HG03575 (cell line): ENCODE data around the gene ARHGEF1.

Experiments used
- ATAC-seq: cut with Tn5 transposase; IDR thresholded peaks from one replicate; pipeline ENCODE4 v1.9.1; 2021; ENCODE audit not compliant: unreplicated experiment, insufficient number of reproducible peaks, low FRiP score; ENCODE audit errors: extremely low read depth

Gene ARHGEF1

DNA sequence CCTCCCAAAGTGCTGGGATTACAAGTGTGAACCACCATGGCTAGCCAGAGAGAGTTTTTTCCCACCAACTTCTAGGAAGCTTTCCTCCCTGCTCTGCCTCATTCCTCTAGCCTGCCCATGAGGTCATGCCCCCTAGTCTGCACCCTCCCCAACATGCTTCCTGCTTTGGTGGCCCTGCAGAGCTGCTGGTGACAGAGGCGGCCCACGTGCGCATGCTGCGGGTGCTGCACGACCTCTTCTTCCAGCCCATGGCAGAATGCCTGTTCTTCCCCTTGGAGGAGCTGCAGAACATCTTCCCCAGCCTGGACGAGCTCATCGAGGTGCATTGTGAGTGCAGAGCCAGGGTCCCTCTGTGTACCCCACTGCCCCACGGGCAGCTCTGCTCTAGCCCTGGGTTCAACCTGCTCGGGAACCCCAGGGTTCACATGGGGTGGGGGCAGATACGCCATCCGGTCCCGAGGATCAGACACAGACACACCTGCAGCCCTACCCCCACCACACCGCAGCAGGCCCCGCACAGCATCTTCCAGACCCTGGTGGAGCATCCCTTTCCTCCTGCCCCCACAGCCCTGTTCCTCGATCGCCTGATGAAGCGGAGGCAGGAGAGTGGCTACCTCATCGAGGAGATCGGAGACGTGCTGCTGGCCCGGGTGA is 18.9 kb downstream of the ARHGEF1 start:
- no peak for ATAC-seq

DNA sequence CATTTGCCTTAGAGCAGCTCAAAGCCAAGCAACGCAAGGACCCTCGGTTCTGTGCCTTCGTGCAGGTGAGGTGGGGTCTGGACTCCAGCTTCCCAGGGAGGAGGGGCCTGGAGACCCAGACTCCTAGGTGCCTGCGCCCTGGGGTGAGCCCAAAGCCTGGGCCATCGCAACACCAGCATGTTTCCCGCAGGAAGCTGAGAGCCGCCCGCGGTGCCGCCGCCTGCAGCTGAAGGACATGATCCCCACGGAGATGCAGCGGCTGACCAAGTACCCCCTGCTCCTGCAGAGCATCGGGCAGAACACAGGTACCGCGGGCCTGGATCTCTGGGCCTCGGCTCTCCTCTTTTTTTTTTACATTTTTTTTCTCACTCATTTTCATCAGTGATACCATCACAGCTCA is 19.6 kb downstream of the ARHGEF1 start:
- no peak for ATAC-seq

DNA sequence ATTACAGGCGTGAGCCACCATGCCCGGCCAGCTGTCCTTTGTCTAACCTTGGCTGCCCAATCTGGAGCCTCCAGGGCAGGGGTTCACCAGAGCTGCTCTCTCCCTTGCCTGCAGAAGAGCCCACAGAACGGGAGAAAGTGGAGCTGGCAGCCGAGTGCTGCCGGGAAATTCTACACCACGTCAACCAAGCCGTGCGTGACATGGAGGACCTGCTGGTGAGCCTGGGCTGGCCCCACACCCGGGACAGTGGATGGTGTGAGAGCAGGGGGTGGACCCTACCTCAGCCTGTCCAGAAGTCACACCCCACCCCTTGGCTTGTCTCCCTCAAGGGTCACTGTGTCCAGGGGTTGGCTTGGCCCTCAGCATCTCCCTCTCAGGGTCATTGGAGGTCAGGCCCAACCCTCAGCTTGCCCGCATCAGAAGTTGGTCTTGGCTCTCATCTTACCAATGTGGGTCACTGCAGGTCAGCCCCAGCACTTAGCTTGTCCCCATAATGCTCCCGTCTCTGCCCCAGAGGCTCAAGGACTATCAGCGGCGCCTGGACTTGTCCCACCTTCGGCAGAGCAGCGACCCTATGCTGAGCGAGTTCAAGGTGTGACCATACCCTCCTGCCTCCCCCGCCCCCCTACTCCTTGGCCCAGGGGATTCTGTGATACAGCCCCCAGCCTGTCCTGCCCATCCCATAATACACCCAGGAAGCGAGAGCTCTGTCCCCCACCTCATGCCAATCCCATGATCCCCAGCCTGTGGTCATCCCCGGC is 20.4 kb downstream of the ARHGEF1 start:
- ATAC-seq = no peak

DNA sequence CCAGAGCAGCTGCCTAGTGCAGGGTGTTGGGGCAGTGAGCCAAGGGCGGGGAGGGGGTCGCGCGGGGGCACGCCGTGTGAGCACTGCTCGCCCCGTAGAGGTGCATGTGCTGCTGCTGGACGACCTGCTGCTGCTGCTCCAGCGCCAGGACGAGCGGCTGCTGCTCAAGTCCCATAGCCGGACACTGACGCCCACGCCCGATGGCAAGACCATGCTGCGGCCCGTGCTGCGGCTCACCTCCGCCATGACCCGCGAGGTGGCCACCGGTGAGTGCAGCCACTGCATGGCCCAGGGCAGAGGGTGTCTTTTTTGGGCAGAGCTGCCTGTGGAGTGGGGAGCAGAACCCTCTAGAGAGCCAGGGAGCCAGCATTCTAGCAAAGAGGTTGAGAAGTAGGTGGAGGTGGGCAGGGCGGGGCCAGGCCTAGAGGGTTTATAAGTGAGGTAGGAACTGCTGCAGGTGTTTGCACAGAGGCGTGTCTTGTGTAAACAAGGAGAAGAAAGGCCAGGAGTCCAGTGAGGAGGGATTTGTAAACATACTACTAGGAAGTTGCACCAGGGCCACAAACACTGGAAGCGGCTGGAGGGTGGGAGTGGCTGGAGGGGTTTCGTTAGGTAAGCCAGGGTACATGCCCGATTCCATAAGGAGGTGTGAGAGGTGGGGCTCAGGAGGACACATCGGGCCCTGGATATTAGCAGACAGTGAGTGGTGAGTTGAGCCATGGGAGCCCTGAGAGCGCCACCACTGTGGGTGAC is 21.3 kb downstream of the ARHGEF1 start:
- ATAC-seq = no peak

DNA sequence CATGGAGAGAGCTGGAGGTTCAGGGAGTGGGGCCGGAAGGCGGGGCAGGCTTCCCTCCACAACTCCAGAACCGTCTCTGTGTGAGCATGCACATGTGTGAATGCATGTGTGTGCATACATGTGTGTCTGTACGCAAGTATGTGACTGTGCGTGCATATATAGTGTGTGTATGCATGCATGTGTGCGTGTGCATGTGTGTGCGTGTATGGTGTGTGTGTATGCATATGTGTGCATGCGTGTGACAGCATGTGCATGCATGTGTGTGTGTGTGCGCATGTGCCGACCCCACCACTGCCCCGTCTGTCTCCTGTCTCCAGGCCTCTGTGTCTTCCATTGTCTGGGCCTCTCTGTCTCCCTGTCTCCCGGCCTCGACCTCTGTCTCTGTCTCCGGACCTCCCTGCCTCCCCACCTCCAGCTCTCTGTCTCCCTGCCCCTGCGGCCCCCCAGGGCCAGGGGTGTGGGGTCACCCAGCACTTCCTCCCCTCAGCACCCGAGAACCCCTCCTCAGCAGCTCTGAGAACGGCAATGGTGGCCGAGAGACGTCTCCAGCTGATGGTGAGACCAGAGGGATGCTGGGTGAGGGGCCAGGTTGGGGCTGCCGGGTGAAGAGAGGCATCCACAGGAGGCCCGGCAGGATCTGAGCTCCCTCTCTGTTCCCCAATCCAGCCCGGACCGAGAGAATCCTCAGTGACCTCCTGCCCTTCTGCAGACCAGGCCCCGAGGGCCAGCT is 22.5 kb downstream of the ARHGEF1 start:
- no peak for ATAC-seq

DNA sequence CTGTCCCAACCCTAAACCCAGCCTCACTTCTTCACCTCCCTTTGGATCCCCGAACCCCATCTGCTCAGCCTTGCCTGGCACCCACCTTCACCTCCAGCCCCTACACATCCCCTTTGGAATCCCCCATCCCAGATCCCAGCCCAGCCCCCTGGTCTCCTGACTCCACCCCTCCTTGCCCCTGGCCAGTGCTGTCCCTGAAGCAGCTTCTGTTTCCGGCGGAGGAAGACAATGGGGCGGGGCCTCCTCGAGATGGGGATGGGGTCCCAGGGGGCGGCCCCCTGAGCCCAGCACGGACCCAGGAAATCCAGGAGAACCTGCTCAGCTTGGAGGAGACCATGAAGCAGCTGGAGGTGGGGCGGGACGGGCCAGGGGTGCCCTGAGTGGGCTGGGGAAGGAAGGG is 23.3 kb downstream of the ARHGEF1 start:
- no peak for ATAC-seq

DNA sequence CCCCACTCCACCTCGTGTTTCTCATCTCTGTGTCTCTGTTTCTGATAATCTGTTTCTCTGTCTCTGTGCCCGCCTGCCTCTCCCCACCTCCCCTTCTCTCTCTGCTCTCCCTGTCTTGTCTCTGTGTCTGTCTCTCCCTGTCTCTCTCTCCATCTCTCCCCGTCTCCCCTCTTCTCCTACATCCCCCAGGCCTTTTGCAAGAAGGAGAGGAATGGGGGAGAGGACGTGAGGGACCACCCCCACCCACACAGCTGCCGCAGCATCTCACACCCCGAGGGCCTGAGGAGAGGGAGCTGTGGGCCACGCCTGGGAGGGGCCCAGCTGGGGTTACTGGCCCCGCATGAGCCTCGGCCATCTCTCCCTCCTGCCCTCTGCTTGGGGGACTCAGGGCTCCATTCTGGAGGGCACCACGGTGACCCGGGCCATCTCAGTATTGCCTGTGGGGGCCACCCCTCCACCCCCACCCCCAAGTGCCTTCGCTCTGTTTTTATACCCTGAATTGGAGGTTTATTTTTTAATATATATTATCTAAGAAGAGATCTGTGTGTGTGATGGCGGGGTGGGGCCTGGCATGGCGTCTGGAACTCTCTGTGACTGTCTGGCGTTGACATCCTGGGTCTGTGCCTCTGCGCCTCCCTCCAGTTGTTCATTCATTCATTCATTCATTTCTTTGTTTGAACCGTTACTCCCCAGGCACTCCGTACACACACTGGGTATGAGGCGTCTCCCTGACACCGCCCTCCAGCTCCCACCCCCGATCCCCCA is 24.1 kb downstream of the ARHGEF1 start:
- no peak for ATAC-seq

DNA sequence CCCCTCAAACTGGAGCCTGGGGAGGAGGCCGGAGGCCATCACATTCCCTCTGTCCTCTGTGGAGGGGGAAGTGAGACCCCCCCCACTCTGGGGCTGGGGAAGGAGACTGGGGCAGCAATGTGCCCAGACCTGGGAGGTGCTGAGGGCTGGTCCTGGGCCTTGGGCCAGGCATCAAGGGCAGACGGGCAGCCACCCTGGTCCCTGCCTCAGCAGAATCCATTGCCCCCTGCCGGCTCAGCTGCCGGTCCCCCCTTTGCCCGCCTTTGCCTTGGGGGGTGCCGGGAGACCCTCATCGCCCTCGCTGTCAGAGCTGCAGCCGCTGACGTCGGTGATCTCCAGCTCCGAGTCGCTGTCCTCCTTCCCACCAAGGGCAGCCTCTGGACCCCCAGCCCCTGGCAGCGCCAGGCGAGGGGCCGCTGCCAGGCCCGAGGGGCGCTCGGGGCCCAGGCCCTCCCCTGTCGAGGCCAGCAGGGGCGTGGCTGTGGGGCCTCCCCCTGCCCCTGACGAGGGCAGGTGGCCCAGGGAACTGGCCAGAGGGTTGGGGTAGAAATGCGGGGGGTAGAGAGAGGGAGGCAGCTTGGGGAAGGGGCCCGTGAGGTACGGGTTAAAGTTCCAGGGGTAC is 25.1 kb downstream of the ARHGEF1 start:
- ATAC-seq = no peak

DNA sequence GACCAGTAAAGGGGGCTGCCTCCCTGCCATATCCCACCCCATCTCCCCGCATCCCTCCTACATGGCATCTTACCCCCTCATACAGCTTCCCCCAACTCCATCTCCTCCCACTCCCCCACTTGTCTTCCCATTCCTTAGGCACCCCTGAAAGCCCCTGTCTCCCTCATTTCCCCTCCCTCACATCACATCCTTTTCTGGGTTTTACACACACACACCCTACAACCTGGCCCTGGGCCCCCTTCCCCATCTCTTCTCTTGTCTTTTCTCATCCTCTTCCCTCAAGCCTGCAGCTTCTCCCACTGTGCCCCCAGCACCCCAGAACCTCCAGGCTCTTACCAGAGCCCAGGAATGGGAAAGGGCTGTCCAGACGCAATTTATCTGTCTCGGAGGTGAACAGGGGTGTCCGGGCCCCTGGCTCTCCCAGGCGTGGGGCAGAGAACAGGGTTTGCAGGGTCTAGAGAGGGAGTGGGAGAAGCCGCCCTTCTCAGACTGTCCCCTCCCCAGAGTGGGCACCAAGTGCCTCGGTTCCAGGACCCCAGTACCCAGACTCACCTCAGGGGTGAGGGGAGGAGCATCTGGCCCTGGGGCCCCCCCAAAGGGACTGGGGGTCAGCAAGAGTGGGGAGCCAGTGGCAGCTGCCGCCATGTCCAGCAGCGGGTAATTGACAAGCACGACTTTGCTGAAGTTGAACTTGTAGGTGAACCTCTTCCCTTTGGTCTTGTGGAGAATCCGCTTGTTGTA is 25.9 kb downstream of the ARHGEF1 start:
- no peak for ATAC-seq

DNA sequence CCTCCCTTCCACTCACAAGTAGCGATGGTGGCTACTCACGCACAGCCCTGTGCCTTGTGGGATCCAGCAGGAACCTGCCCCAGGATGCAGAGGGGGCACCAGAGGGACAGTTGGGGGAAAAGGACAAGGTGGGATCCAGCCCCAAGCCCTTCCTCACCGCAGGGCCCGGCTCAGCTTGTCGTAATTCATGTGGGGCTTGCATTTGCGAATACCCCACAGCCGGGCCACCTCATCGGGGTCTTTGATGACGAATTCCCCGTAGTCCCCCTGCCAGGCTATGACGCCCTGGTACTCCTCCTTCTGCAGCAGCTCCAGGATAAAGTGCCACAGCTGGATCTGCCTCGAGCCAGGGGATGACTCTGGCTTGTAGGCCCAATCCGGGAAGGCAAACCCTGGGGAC is 26.7 kb downstream of the ARHGEF1 start:
- no peak for ATAC-seq

DNA sequence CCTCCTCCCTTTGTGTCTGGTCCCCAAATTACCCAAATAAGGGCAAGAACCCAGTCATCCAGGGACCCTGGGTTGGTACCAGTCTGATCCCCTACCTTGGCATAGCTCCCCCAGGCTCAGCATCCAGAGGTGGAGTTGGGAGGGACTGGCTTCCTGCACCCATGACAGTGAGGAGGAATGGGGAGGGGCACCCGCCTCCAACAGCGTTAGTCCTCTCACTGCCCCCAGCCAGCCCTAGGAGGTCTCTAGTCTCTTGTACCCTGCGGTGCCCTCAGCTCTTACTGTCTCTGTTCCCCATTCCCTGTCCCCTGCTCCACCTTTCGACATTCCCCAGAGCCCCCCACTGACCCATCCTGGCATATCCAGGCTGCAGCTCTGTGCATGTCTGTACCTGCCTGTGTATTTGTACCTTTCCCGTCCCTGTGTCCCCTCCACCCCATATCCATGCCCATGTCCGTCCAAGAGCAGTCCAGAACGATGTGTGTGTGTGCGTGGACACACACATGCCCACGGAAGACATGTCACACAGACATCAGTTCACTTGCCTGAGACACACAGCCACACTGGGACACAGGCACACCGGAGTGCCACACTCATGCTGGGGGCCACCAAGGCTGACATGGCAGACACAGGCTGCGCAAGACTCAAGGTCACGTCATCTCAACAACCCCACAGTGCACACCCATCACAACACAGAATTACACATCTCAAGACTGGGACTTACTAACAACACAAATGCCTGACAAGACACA is 27.4 kb downstream of the ARHGEF1 start:
- ATAC-seq = no peak

DNA sequence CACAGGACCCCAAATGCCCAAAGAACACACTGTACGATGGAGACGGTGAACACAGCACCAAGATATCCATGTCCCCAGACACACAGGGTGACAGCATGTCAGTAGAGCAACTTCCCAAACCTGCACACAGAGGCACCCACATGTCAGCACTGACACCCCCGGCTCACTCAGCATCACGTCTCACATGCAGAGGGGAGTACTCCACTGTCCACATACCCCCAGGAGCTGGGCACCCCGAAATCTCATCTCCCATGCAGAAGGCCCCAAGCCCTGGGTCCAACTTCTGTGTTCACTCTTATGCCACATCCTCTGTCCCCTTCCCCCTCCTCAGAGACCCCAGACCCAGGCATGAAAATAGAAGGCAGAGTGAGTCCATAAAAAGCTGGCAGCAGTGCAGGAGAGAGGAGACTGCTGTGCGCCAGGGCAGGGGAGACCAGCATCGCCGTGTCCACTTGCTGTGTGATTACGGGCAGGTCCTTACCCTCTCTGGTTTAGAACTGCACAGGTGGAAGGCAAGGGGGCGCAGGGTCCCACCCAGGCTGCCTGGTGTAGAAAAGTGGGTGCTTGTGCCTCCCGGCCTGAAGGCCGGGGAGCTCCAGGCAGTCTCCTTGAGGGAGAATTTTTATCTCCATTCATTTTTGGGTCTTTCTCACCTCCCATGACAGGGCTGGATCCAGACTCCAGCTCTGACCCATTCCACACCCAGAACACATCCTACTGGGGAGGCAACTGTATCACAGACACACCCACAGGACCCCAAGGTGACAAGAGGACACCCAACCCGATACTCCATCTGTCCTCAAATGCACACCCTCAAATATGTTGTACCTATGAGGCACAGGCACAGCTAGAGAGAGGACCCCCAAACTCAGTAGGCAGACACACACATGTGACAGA is 28.3 kb downstream of the ARHGEF1 start:
- no peak for ATAC-seq

DNA sequence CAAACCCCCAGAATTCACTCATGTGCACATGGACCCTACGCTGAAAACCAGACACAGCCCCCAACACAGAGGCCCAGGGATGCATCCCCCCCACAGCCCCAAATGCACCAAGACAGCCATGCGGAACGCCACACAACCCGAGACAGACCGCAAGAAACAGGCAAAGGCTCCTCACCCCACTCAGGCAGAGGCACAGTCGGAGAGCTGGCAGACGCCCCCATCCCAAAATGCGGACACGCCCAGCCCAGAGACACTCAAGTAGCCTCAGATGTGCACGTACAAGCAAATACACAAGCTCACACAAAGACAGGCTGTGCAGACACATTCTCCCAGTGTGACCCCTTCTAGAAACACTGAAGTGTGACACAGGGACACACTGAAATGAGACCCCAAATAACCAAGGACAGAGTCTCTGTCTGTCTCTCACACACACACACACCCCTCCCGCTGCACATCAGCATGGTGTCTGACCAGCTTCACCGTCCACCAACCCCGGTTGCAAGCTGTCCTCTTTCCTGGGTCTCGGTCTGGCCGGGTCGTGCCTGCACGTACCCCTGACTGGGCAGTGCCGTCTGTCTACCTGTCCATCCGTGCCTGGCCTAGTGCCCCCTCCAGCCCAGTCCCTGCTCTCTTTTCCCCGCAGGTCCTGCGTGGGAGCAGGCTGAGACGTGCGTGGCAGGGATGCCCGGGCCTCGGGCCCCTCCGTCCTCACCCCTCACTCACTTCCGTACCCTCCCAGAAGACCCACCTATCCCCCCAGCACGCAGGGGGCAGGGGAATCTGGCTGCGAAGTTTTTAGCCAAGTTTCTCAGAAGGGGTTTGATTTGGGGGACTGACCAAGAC is 29.1 kb downstream of the ARHGEF1 start:
- no peak for ATAC-seq

DNA sequence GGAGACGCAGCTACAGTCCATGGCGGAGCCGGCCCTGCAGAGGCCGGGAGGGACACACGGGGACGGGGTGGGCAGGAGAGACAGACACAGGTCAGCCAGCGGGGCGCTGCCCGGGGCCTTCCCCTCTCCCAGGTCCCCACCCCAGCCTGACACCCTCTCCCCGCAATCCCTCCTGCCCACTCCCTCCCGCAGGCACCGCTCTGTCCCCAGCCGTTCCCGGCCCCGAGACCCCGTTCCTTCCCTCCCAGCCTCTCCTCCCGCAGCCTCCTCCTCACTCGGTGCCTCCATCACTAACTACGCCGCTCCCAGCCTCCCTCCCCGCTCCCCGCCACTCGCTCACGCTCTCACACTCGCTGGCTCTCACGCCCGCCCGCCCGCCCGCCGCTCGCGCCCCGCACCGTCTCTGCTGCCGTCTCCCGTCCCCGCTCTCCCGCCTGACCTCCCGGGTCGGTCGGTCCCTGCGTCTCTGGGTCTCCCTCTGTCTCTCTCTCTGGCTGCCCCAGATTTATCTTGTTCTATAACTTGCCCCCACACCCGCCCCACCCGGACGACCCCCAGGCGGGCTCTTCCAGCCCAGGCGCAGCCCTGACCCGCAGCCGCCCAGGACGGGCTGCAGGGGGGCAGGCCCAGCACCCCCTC is 30.0 kb downstream of the ARHGEF1 start:
- no peak for ATAC-seq
